Subcutaneous abdominal adipose tissue (tissue), 5 donors: ENCODE measurements around the gene PCYT2.

ENCODE experiments used
- H3K27ac ChIP-seq: one replicate; pipeline ENCODE4 v1.7.0; 2013; ENCODE audit warnings: low read depth, mild to moderate bottlenecking, inconsistent platforms, low read length, moderate library complexity
- H3K27me3 ChIP-seq, 5 donors: one replicate each; pipeline ENCODE4 v1.7.0; 2013; ENCODE audit warnings: low read length in 5 of 5, inconsistent platforms in 1 of 5; ENCODE audit not compliant: control insufficient read depth in 5 of 5, insufficient read depth in 4 of 5
- H3K36me3 ChIP-seq, 5 donors: one replicate each; pipeline ENCODE4 v1.7.0; 2013; ENCODE audit warnings: low read length in 5 of 5; ENCODE audit not compliant: control insufficient read depth in 5 of 5, insufficient read depth in 5 of 5
- H3K4me1 ChIP-seq, 5 donors: one replicate each; pipeline ENCODE4 v1.7.0; 2013; ENCODE audit warnings: low read length in 5 of 5, mild to moderate bottlenecking in 3 of 5, moderate library complexity in 1 of 5; ENCODE audit not compliant: control insufficient read depth in 5 of 5, insufficient read depth in 5 of 5
- H3K4me3 ChIP-seq, 5 donors: one replicate each; pipeline ENCODE4 v1.7.0; 2013; ENCODE audit warnings: low read length in 5 of 5, low read depth in 1 of 5
- H3K9ac ChIP-seq, 5 donors: one replicate each; pipeline ENCODE4 v1.7.0; 2013; ENCODE audit warnings: low read length in 5 of 5, mild to moderate bottlenecking in 4 of 5, moderate library complexity in 3 of 5
- H3K9me3 ChIP-seq, 5 donors: one replicate each; pipeline ENCODE4 v1.7.0; 2013; ENCODE audit warnings: low read length in 5 of 5; ENCODE audit not compliant: control insufficient read depth in 5 of 5
- donor health status: healthy.
- donor health status: healthy.
- donor health status: healthy.
- donor health status: healthy.
- donor health status: healthy.

PCYT2 gene

DNA sequence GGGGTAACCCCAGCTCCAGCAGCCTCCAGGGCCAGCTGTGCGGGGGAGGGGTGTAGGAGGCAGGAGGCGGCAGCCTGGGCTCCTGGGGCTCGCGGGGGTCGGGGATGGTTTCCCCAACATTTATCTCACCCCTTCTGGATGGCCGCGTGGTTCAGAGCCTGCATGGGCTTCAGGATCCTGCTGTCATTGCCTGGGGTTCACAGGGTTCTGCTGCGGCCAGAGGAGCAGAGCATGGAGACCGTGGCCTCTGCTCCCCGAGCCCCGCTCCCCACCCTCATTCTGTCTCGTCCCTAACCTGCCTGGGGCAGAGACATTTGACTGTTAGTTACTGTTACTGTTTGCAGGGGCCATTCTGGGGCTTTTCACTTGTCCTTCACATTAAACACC is 31.0 kb upstream of the PCYT2 start:
- Histone ChIP-seq H3K36me3 (no peaks in the 10 kb centered on the region), H3K27ac (no peak overlapping the region), H3K9ac (no peak overlapping the region), H3K9me3 (no peaks in the 10 kb centered on the region), H3K4me3 (no peak overlapping the region), H3K4me1 (peaks cover 0 to 20% (median 17%) of the 10 kb centered on the region in 5 donors), H3K27me3 (peaks cover 8 to 30% (median 20%) of the 10 kb centered on the region in 5 donors)

- H3K27me3 ChIP-seq, result peaks cover 10 to 32% (median 21%) of the 10 kb centered on the region in 5 donors
- H3K4me3 ChIP-seq, result no peak overlapping the region
- H3K4me1 ChIP-seq, result peaks cover 0 to 26% (median 22%) of the 10 kb centered on the region in 5 donors
- no peak overlapping the region for H3K9ac ChIP-seq
- H3K9me3 ChIP-seq, result no peaks in the 10 kb centered on the region
- no peak overlapping the region for H3K27ac ChIP-seq
- no peaks in the 10 kb centered on the region for H3K36me3 ChIP-seq
These were observed 30.4 kb upstream of the PCYT2 start for GRCh38 chr17:81941484-81942166.

- peaks cover 15 to 35% (median 24%) of the 10 kb centered on the region in 5 donors for H3K27me3 ChIP-seq
- no peak overlapping the region for H3K4me3 ChIP-seq
- H3K9me3 ChIP-seq, result no peaks in the 10 kb centered on the region
- H3K4me1 ChIP-seq, result peaks cover 0 to 28% (median 24%) of the 10 kb centered on the region in 5 donors
- no peak overlapping the region for H3K27ac ChIP-seq
- no peaks in the 10 kb centered on the region for H3K36me3 ChIP-seq
- H3K9ac ChIP-seq, result no peak overlapping the region
These were observed 29.6 kb upstream of the PCYT2 start for GRCh38 chr17:81940538-81941483.

DNA sequence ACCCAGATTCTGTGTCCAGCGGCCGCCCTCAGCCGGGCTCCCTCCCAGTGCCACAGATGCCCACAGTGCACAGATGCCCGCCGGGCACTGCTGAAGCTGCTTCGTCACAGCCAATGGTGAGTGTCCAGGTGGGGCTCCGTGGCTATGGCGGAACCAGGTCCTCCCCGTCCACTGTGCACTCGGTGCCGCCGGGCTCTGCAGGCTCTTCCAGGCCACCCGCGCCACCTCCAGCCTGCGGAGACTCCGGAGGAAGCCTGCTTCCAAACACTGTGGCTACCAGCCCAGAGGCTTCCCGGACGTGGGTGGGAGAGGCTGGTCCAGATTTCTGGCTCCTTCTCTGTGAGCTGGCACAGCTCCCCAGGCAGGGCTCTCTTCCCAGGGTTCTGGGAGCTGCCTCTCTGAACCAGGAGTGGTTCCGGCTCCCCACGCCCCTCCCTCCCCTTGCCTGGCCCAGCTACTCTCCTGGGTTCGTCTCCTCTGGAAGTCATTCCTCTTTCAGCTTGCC is 28.7 kb upstream of the PCYT2 start:
- peaks cover 0 to 28% (median 24%) of the 10 kb centered on the region in 5 donors for H3K4me1 ChIP-seq
- no peak overlapping the region for H3K27ac ChIP-seq
- H3K36me3 ChIP-seq, result no peaks in the 10 kb centered on the region
- peaks cover 15 to 40% (median 28%) of the 10 kb centered on the region in 5 donors for H3K27me3 ChIP-seq
- no peaks in the 10 kb centered on the region for H3K9me3 ChIP-seq
- no peak overlapping the region for H3K9ac ChIP-seq
- H3K4me3 ChIP-seq, result no peak overlapping the region

- H3K9me3 ChIP-seq, result no peaks in the 10 kb centered on the region
- H3K9ac ChIP-seq, result no peak overlapping the region
- no peak overlapping the region for H3K27ac ChIP-seq
- H3K4me1 ChIP-seq, result peaks cover 0 to 28% (median 24%) of the 10 kb centered on the region in 5 donors
- H3K36me3 ChIP-seq, result no peaks in the 10 kb centered on the region
- H3K4me3 ChIP-seq, result no peak overlapping the region
- peaks cover 9 to 35% (median 29%) of the 10 kb centered on the region in 5 donors for H3K27me3 ChIP-seq
These were observed 28.0 kb upstream of the PCYT2 start for GRCh38 chr17:81939218-81939617.

DNA sequence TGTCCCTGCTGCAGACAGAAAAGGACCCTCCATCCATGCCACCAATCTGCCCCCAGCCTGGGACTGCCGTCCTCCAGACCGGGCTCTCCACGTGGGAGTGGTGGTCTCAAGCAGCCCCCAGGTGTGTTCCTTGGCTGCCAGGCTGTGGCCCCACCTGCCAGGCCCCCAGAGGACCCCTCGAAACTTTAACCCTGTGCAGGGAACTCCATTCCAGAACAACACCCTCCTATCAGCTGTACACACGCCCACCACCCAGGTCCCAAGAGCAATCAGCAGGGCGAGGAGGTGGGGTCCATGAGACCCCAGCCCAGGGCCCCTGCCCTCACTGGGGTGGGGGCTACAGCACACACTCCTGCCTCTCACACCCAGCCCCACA is 24.5 kb upstream of the PCYT2 start:
- no peak overlapping the region for H3K9ac ChIP-seq
- peaks cover 17 to 45% (median 35%) of the 10 kb centered on the region in 5 donors for H3K27me3 ChIP-seq
- no peaks in the 10 kb centered on the region for H3K36me3 ChIP-seq
- H3K27ac ChIP-seq, result no peak overlapping the region
- peaks cover 0 to 28% (median 24%) of the 10 kb centered on the region in 5 donors for H3K4me1 ChIP-seq
- H3K9me3 ChIP-seq, result no peaks in the 10 kb centered on the region
- no peak overlapping the region for H3K4me3 ChIP-seq

GRCh38 chr17:81934850-81935708 is 23.9 kb upstream of the PCYT2 start:
- Histone ChIP-seq H3K4me1 (peaks cover 0 to 24% (median 20%) of the 10 kb centered on the region in 5 donors), H3K9ac (no peak overlapping the region), H3K27me3 (peaks cover 17 to 41% (median 38%) of the 10 kb centered on the region in 5 donors), H3K36me3 (no peaks in the 10 kb centered on the region), H3K4me3 (no peak overlapping the region), H3K27ac (no peak overlapping the region), H3K9me3 (no peaks in the 10 kb centered on the region)

GRCh38 chr17:81934098-81934757 is 23.0 kb upstream of the PCYT2 start:
- H3K27me3 ChIP-seq, result peaks cover 17 to 42% (median 35%) of the 10 kb centered on the region in 5 donors
- H3K4me3 ChIP-seq, result no peak overlapping the region
- no peaks in the 10 kb centered on the region for H3K36me3 ChIP-seq
- no peaks in the 10 kb centered on the region for H3K9me3 ChIP-seq
- no peak overlapping the region for H3K9ac ChIP-seq
- no peak overlapping the region for H3K27ac ChIP-seq
- peaks cover 0 to 17% (median 14%) of the 10 kb centered on the region in 5 donors for H3K4me1 ChIP-seq

DNA sequence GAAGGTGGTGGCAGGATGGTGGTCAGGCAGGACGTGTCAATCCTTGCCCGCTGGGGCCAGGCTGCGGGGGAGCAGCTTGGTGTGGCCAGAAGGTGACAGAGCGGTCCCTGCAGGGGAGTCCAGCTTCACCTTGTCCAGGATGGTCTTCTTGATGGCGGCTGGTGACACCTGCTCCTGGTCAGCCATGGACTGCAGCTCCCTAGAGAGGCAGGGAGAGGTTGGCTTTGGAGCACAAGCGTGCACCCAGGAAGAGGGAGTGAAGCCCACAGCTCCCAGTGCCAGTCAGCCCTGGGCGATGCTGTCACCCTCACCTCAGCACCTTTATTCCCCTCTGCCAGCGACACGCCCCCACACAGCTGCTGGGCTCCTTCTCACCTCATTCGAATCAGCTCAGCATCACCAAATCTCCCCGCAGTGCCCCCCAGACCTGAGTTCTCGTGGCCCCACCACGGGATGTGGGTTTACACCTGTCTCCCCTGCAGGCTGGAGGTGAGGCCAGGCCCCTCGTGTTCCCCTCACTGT is 22.0 kb upstream of the PCYT2 start:
- Histone ChIP-seq H3K9ac (no peak overlapping the region), H3K36me3 (no peaks in the 10 kb centered on the region), H3K9me3 (no peaks in the 10 kb centered on the region), H3K27ac (no peak overlapping the region), H3K4me1 (peaks cover 0 to 24% (median 15%) of the 10 kb centered on the region in 5 donors), H3K27me3 (peaks cover 24 to 44% (median 43%) of the 10 kb centered on the region in 5 donors), H3K4me3 (no peak overlapping the region)
